HG03439 (cell line): Measurements from ENCODE around the gene IRAG1.
"Not testable (repeated sequence)": the region's sequence is repeated elsewhere in the genome, so short reads cannot be mapped to it uniquely, and the experiment has no call there.

Source experiments
- ATAC-seq: cut with Tn5 transposase; IDR thresholded peaks from one replicate; pipeline ENCODE4 v1.9.1; 2021; ENCODE audit warnings: mild to moderate bottlenecking, moderate library complexity; ENCODE audit not compliant: unreplicated experiment

IRAG1 gene

DNA sequence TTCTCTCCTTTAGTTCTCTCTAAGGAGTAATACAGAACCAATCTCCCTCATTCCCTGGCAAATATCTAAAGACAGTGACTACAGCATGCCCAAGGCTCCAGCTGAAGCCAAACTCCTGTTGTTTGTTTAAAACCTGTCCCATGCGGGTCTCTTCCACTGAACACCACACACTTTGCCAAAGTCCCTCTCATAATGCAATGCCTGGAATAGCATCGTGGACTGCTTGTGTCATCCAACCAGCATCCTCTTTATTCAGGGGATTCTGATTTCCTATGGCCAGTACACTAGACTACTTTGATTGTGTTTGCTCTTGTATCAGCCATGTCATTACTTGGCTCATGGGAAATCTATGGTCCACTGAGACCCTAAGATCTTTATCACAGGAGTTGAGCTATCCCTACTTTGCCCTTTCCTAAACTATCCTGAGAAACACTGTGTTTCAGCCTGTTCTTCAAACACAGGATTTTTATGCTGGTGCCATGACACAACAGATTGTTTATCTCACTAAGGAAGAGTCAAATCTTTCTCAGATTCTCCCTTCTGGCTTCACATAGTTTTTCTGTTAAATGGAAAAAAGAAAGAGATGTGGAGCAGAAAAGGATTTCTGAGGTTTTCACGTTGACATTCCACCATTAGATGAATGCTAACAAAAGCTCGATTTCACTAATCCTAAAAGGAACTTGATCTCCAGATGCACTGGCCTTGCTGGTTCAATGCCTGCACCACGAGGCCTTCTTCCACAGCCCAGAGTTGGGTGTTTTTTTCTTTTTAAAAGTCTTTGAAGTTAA, 15.9 kb upstream of the IRAG1 start:
- ATAC-seq: no peak

- ATAC-seq: no peak
These were observed 14.6 kb upstream of the IRAG1 start for GRCh38 chr11:10708131-10708530.

- ATAC-seq: no peak
These were observed 8.4 kb upstream of the IRAG1 start for GRCh38 chr11:10701982-10702381.

DNA sequence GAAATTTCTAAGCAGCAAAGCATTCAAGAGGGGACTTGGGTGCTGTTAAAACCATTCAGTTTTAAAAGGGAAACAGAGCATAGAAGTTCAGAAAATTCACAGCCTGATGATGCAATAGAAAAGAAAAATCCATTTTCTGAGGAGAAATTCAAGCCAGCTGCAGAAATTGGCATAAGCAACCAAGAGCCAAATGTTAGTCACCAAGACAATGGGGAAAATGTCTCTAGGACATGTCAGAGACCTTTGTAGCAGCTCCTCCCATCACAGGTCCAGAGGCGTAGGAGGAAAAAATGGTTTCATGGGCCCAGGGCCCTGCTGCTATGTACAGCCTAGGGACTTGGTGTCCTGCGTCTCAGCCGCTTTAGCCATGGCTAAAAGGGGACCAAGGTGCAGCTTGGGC, 5.5 kb upstream of the IRAG1 start:
- no peak for ATAC-seq

DNA sequence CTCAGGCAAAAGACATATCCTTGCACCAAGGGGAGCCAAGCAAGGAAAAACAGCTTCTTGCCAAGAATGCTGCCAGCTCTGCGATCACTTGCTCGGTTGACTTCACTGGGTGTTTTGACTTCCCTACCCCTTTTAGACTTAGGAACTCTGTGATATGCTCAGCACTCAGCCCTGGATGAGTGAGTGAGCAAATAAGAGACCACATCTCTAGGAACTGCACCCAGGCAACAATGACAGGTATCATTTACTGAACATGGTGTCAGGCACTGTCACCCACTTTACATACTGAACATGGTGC, 3.7 kb upstream of the IRAG1 start:
- ATAC-seq: no peak

- no peak for ATAC-seq
These were observed 3.1 kb upstream of the IRAG1 start for GRCh38 chr11:10696468-10697322.

GRCh38 chr11:10695833-10696232, 2.3 kb upstream of the IRAG1 start:
- no peak for ATAC-seq

- no peak for ATAC-seq
These were observed 1.1 kb upstream of the IRAG1 start for GRCh38 chr11:10694486-10695239.

DNA sequence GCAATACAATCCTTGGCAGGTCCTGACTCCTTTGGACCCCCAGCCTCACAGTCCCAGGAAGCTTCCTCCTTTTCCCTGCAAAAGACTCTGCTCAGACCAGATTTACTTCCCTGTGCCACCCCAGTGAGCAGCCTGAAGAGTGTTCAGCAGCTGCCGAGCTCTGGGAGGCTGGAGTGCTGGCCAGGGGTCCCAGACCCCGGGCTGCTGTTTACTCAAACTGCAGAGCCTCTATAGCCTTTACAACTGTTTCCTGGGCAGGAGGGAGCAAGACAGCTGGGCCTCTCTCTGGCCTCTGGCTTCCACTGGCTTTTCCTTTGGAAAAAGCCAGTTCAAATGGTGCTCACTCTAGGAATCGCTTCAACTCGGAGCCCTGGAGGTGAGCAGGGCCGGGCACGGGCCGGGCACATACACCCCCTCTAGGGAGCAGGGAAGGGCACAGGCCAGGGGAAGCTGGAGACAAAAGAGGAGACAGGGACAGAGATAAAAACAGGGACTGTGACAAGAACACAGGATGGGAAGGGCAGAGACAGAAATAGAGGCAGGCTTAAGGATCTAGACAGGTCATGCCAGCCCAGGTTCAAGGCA, 932 bp downstream of the IRAG1 start:
- no peak for ATAC-seq

GRCh38 chr11:10688401-10688800, 5.2 kb downstream of the IRAG1 start:
- no peak for ATAC-seq

GRCh38 chr11:10686311-10686710, 7.2 kb downstream of the IRAG1 start:
- ATAC-seq: no peak

DNA sequence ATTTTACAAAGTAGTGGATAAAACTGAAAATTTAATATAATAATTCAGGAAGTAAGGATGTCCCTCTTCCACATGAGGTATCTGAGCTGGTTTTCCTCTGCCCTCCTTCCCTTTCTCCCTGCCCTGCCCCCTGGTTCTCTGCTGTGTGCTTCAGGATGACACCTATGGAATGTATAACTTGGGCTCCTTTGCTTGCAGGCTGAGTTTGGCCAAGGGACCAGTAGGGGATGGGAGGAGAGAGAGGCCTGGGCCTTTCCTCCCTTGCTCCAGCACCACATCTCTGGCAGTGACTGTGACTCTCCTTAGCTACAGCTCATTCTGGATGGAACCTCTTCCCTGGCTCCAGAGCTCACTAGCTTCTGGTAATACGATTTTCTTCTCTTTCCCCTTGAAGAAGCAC, 10.1 kb downstream of the IRAG1 start:
- ATAC-seq: no peak

DNA sequence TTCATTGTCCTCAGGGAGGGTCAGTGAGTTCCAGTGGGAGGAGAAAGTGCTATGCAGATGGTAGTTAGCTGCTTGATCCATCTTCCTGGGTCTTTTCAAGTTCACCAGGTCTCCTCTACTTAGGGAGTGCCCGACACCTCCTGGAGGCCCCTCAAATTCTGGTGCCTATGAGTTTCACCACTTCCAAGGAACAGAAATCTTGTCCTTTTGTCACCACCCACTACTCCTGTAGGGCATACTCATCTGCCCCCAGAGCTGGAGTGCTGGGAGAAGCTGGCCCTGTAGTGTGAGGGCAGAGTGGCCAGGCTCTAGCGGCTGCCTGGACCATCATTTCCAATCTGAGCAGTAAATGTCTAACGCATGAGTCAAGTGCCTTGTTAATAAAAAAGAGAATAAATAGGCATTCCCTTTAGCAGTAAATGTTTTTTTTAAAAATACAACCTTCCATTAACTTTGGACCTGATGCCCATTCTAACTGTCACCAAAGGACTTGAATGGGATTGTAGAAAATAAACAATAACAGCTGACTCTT, 12.5 kb downstream of the IRAG1 start:
- ATAC-seq: no peak

GRCh38 chr11:10680279-10680678, 13.3 kb downstream of the IRAG1 start:
- ATAC-seq: not testable (repeated sequence)

DNA sequence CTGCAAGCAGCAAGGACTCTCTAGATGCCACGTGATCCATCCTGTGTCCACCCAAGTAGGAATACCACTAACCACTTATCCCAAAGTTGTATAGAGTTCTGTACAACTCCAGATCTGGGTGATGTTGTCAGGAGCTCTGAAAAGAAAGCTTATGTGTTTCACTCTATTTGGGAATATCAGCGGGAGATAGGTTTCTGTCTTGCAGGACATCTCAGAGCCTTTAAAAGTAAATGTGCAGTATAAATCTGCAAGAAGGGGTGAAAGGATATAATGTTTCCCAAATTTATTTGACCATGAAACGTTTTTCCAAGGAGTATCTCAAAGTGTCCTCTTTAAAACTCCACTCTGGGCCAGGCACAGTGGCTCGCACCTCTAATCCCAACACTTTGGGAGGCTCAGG, 13.9 kb downstream of the IRAG1 start:
- ATAC-seq: no peak

- ATAC-seq: no peak
These were observed 15.5 kb downstream of the IRAG1 start for GRCh38 chr11:10678101-10678500.

- no peak for ATAC-seq
These were observed 16.6 kb downstream of the IRAG1 start for GRCh38 chr11:10676919-10677318.

- no peak for ATAC-seq
These were observed 18.6 kb downstream of the IRAG1 start for GRCh38 chr11:10674911-10675440.

DNA sequence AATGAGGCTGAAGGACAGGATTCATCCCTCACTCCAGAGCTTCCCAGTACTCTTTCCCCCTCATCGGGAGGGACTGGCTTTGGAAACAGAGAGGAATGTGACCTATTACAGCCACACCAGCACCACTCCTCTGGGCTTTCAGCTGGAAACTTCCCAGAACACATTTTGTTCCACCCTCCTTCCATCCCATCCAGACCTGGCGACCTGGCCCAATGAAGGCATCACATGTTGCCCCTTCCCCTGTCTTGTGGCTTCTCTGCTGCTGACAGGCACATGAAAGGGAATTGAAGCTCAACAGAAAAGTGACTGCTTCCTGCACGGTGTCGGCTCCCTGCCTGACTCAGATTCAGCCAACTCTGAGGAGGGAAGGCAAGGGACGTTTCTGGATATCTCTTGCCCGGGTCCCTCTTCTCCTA, 19.1 kb downstream of the IRAG1 start:
- no peak for ATAC-seq

- no peak for ATAC-seq
These were observed 20.0 kb downstream of the IRAG1 start for GRCh38 chr11:10673501-10674062.
